ENCODE data around the gene SPZ1.

- TF ChIP-seq CTCF (IDR thresholded peaks at IDR 0.05) (no peak), EZH2phosphoT487 (IDR thresholded peaks at IDR 0.05) (no peak), EZH2 (IDR thresholded peaks at IDR 0.05) (no peak)
Observed at GRCh38 chr5:80299601-80300000, 20.2 kb upstream of the SPZ1 start.

Measured in neural progenitor cell (in vitro differentiated cells).